Measurements from ENCODE around the gene ADGRD1. TPM values are rescaled to one million over a fixed set of nuclear protein-coding genes. Genes with fewer than 3 reads are reported as not detected.

ADGRD1 gene
- total RNA-seq, 2 experiments from 2014 or later = 0.27 to 0.65 TPM

DNA sequence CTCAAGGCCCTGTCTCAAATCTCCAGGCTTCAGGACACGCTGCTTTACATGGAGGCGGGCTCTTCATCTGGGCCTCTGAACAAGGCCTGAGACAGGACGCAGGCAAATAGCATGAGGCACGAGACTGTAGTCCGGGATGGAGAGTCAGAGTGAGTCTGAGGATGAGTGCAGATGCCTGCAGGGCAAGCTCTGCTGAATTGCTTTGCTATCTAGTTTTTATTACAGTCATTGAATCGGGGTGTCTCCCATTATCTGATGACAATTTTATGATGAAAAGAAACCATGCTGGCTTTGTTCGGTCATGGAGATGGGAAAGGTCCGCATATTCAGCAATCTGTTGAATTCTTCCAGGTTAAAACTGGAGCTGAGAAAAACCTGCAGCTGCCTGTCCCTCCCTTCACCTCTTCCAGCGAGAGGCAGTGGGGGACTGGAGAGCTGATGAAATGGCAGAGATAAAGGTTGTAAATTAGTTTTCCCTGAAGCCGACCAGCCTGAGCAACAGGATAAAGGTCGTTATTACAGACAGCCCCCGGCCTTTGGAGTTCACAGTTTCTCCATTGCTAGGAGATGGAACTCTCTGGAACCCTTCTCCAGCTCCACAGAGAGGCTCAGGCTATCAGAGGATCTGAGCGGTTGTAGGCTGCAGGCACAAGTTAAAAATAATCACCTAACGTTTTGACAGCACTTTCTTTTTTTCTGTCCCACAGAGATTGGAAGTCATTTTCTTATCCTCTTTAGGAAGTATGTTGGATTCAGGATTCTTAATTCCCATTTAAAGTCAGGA is 1.3 kb upstream of the ADGRD1 start:
- Mint-ChIP-seq H3K4me1 (ENCODE audit: low read depth) (peaks cover 2% of the 10 kb centered on the region), H3K9me3 (no peaks in the 10 kb centered on the region), H3K4me3 (no peak overlapping the region), H3K27ac (no peak overlapping the region), H3K36me3 (ENCODE audit: low read depth) (no peaks in the 10 kb centered on the region), H3K27me3 (peaks cover 22% of the 10 kb centered on the region)
- DNase-seq (no peak), ATAC-seq (no peak)
- ChIA-PET CTCF (no interaction called here), POLR2A (no interaction called here)
- TF ChIP-seq, protein P1, sequence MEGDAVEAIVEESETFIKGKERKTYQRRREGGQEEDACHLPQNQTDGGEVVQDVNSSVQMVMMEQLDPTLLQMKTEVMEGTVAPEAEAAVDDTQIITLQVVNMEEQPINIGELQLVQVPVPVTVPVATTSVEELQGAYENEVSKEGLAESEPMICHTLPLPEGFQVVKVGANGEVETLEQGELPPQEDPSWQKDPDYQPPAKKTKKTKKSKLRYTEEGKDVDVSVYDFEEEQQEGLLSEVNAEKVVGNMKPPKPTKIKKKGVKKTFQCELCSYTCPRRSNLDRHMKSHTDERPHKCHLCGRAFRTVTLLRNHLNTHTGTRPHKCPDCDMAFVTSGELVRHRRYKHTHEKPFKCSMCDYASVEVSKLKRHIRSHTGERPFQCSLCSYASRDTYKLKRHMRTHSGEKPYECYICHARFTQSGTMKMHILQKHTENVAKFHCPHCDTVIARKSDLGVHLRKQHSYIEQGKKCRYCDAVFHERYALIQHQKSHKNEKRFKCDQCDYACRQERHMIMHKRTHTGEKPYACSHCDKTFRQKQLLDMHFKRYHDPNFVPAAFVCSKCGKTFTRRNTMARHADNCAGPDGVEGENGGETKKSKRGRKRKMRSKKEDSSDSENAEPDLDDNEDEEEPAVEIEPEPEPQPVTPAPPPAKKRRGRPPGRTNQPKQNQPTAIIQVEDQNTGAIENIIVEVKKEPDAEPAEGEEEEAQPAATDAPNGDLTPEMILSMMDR (IDR thresholded peaks at IDR 0.05) = no peak
- intact Hi-C loops (cut with micrococcal nuclease) = no loop called here

DNA sequence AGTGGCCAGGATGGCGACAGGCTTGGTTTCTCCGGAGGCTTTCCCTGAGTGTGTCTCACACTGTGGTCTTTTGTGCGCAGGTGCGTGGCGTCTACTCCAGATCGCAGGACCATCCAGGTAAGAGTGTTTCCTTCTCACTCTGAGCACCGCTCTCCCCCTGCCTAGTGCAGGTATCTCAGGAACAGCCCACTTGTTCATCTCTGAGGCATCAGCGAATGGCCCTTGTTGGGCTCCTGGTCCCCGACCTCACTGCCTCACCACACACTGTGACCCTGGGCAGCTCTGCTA is 781 bp downstream of the ADGRD1 start:
- Mint-ChIP-seq H3K27me3 (peaks cover 22% of the 10 kb centered on the region), H3K36me3 (ENCODE audit: low read depth) (no peaks in the 10 kb centered on the region), H3K4me3 (no peak overlapping the region), H3K27ac (no peak overlapping the region), H3K9me3 (no peaks in the 10 kb centered on the region), H3K4me1 (ENCODE audit: low read depth) (peaks cover 2% of the 10 kb centered on the region)
- CTCF ChIA-PET = no interaction called here
- DNase-seq (no peak), ATAC-seq (no peak)
- intact Hi-C loops (cut with micrococcal nuclease) = no loop called here
- TF ChIP-seq, protein P1 (IDR thresholded peaks at IDR 0.05) = no peak
- POLR2A ChIA-PET = no interaction called here

DNA sequence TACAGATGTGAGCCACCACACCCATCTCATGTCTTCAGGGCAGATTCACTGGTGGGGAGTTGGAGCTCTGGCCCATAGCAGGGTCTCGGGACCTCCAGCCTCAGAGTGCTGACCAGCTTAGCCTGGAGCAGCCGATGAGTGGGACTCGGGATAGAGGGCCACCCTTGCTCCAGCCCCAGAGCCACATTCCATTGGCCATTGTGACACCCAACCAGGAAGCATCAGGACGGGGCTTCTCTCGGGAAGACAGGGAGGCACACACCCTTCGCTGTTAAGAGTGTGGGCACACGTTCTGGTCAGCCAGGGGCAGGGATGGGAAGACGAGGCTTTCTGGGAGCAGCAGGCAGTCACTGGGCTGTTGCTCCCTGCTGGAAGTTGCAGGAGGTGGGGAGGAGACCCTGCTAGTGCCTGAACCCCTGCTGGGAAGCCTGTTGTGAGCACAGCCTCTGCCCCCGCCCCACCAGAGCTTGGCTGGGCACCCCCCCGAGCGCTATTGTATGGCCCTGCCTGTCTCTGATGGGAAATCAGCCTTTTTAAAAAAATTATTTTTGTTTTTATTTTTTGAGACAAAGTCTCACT is 1.6 kb downstream of the ADGRD1 start:
- intact Hi-C loops (cut with micrococcal nuclease) = no loop called here
- H3K9me3 Mint-ChIP-seq = no peaks in the 10 kb centered on the region
- H3K4me1 Mint-ChIP-seq (ENCODE audit: low read depth) = peaks cover 2% of the 10 kb centered on the region
- DNase-seq (no peak), ATAC-seq (no peak)
- H3K27ac Mint-ChIP-seq = no peak overlapping the region
- H3K36me3 Mint-ChIP-seq (ENCODE audit: low read depth) = no peaks in the 10 kb centered on the region
- POLR2A ChIA-PET = no interaction called here
- peaks cover 15% of the 10 kb centered on the region for H3K27me3 Mint-ChIP-seq
- CTCF ChIA-PET = no interaction called here
- TF ChIP-seq, protein P1 (IDR thresholded peaks at IDR 0.05) = no peak
- H3K4me3 Mint-ChIP-seq = no peak overlapping the region

DNA sequence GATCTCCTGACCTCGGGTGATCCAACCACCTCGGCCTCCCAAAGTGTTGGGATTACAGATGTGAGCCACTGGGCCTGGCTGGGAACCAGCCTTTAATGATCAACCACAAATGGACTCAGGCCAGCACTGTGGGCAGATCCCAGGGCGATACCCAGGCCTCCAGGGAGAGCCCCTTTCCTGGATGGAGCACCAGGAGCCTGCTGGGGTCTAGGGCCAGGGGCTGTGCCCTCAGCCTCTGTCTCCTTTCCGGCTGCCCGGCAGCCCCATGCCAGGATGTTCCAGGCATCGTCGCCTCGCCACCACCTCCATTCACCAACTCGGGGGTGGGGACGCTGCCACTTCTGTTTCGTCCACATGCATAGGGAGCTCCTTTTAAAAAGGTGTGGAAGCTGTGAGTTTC is 2.3 kb downstream of the ADGRD1 start:
- no peak for DNase-seq
- intact Hi-C loops (cut with micrococcal nuclease) = no loop called here
- Mint-ChIP-seq H3K9me3 (no peaks in the 10 kb centered on the region), H3K4me1 (ENCODE audit: low read depth) (peaks cover 2% of the 10 kb centered on the region), H3K36me3 (ENCODE audit: low read depth) (no peaks in the 10 kb centered on the region), H3K4me3 (no peak overlapping the region), H3K27me3 (peaks cover 15% of the 10 kb centered on the region), H3K27ac (no peak overlapping the region)
- ChIA-PET CTCF (no interaction called here), POLR2A (no interaction called here)
- ATAC-seq = no peak
- TF ChIP-seq, protein P1 (IDR thresholded peaks at IDR 0.05) = no peak

DNA sequence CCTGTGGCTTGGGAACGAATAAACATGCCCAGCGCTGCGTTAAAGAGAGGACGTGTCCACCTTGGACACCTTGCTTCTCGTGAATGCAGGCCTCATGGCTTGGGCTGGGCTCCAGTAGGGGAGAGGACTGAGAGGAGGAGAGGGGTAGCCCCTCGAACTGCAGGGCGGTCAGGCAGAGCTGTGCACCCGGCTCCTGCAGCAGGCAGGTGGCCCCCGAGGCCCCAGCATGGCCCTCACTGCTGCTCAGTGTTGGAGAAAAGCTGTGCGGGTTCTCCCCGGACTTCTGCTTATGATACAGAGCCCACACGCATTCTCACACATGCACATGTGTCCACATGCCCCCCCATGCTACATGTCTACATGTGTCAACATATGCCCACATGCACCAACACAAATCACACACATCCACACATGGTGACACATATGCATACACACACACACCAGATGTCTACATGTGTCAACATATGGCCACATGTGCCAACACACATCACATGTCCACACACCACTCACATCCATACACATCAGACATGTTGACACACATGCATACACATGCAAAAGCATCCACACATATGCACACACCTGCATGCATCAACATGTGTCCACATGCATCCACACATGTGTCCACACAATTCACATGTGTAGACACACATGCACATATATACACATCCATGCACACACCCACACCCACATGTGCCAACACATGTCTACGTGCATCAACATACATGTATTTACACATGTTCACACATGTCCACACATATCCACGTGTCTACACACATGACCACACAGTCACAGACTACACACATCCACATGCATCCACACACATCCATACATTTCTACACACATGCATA is 3.0 kb downstream of the ADGRD1 start:
- ATAC-seq (no peak), DNase-seq (no peak)
- ChIA-PET POLR2A (no interaction called here), CTCF (no interaction called here)
- intact Hi-C loops (cut with micrococcal nuclease) = no loop called here
- Mint-ChIP-seq H3K36me3 (ENCODE audit: low read depth) (no peaks in the 10 kb centered on the region), H3K27ac (no peak overlapping the region), H3K4me3 (no peak overlapping the region), H3K9me3 (no peaks in the 10 kb centered on the region), H3K27me3 (peaks cover 15% of the 10 kb centered on the region), H3K4me1 (ENCODE audit: low read depth) (peaks cover 2% of the 10 kb centered on the region)
- TF ChIP-seq, protein P1 (IDR thresholded peaks at IDR 0.05) = no peak
